Upper lobe of left lung (tissue), 4 donors: ENCODE measurements around the gene ZNF10.

ENCODE experiments used
- CTCF ChIP-seq, 6 experiments: fragments of 450-650 bp in 4 of 6; fragments of 200-600 bp in 2 of 6; sonication (generic) in 2 of 6; IDR thresholded peaks; one replicate each; pipeline ENCODE4 v1.5.1; 2016 to 2019; ENCODE audit warnings: antibody characterized with exemption in 6 of 6
- POLR2AphosphoS5 ChIP-seq, 2 donors: sonication (generic); formaldehyde crosslinking; IDR thresholded peaks; one replicate each; pipeline ENCODE4 v1.5.1; 2017; ENCODE audit warnings: antibody characterized with exemption in 2 of 2

GRCh38 chr12:133107121-133107520, 23.3 kb upstream of the ZNF10 start:
- no peak for TF ChIP-seq CTCF (IDR thresholded peaks at IDR 0.05)
- TF ChIP-seq POLR2AphosphoS5 (IDR thresholded peaks at IDR 0.05): no peak
